Astrocyte (in vitro differentiated cells and primary cell): ENCODE results near the gene SHROOM1. TPM values are rescaled to one million over a fixed set of nuclear protein-coding genes. Genes with fewer than 3 reads are reported as not detected.

Source experiments
- DNase-seq: peaks from one replicate; pipeline ENCODE4 v3.0.0-alpha.2; 2010; ENCODE audit warnings: low read depth
- FAIRE-seq: peaks from 2 replicates; lab custom pipeline; 2011; peaks lifted over from hg19 to GRCh38; lab: Jason Lieb, UNC
- H2AFZ ChIP-seq: 2 replicates; pipeline ENCODE4 v1.6.0; 2012; ENCODE audit warnings: low read depth, low read length, inconsistent platforms
- H3K27ac ChIP-seq: 2 replicates; pipeline ENCODE4 v1.5.1; 2011; ENCODE audit warnings: low read depth, low read length, inconsistent platforms
- H3K27me3 ChIP-seq: 2 replicates; pipeline ENCODE4 v1.6.0; 2011; ENCODE audit warnings: low read length, inconsistent platforms; ENCODE audit not compliant: insufficient read depth
- H3K36me3 ChIP-seq: 2 replicates; pipeline ENCODE4 v1.5.1; 2011; ENCODE audit warnings: low read length, inconsistent platforms; ENCODE audit not compliant: insufficient read depth
- H3K4me1 ChIP-seq: 2 replicates; pipeline ENCODE4 v1.5.1; 2011; ENCODE audit warnings: low read length, inconsistent platforms; ENCODE audit not compliant: insufficient read depth
- H3K4me2 ChIP-seq: 2 replicates; pipeline ENCODE4 v1.6.0; 2012; ENCODE audit warnings: low read length, inconsistent platforms
- H3K4me3 ChIP-seq: 2 replicates; pipeline ENCODE4 v1.5.1; 2011; ENCODE audit warnings: low read depth, mild to moderate bottlenecking, low read length, inconsistent platforms; ENCODE audit not compliant: insufficient read depth
- H3K79me2 ChIP-seq: 2 replicates; pipeline ENCODE4 v1.6.0; 2012; ENCODE audit warnings: mild to moderate bottlenecking, low read length, inconsistent platforms; ENCODE audit not compliant: insufficient read depth
- H3K9ac ChIP-seq: 2 replicates; pipeline ENCODE4 v1.6.0; 2012; ENCODE audit warnings: mild to moderate bottlenecking, low read length, inconsistent platforms
- H3K9me3 ChIP-seq: 2 replicates; pipeline ENCODE4 v1.5.1; 2012; ENCODE audit warnings: low read depth, mild to moderate bottlenecking, low read length, inconsistent platforms; ENCODE audit not compliant: insufficient read depth
- H4K20me1 ChIP-seq: 2 replicates; pipeline ENCODE4 v1.6.0; 2012; ENCODE audit warnings: low read length, inconsistent platforms; ENCODE audit not compliant: insufficient read depth
- H3K27ac Mint-ChIP-seq: one replicate; pipeline ENCODE4 v1.8.0; 2021; ENCODE audit warnings: mild to moderate bottlenecking, mixed read lengths; ENCODE audit not compliant: unreplicated experiment
- H3K27me3 Mint-ChIP-seq: one replicate; pipeline ENCODE4 v1.8.0; 2021; ENCODE audit warnings: low read depth, mixed read lengths; ENCODE audit not compliant: unreplicated experiment
- H3K36me3 Mint-ChIP-seq: one replicate; pipeline ENCODE4 v1.8.0; 2021; ENCODE audit warnings: low read depth, mixed read lengths; ENCODE audit not compliant: unreplicated experiment
- H3K4me1 Mint-ChIP-seq: one replicate; pipeline ENCODE4 v1.8.0; 2021; ENCODE audit warnings: low read depth, mixed read lengths; ENCODE audit not compliant: unreplicated experiment
- H3K4me3 Mint-ChIP-seq: one replicate; pipeline ENCODE4 v1.8.0; 2021; ENCODE audit warnings: mild to moderate bottlenecking, moderate library complexity, mixed read lengths; ENCODE audit not compliant: unreplicated experiment
- H3K9me3 Mint-ChIP-seq: one replicate; pipeline ENCODE4 v1.8.0; 2021; ENCODE audit warnings: mild to moderate bottlenecking, mixed read lengths; ENCODE audit not compliant: unreplicated experiment
- EZH2 ChIP-seq: IDR thresholded peaks from 2 replicates; pipeline ENCODE4 v1.6.1; 2012; ENCODE audit warnings: mild to moderate bottlenecking, low read length, inconsistent platforms; ENCODE audit not compliant: insufficient read depth
- total RNA-seq: library from RNA; stranded (reverse); gene quantifications from 2 replicates; pipeline ENCODE4 v1.2.1, GENCODE V29; 2021
- TF ChIP-seq, protein P1 (sequence below): IDR thresholded peaks from 2 replicates; pipeline ENCODE4 v1.5.1; 2011; ENCODE audit warnings: low read depth, mild to moderate bottlenecking, inconsistent platforms, low read length, moderate library complexity; ENCODE audit not compliant: insufficient read depth

The SHROOM1 gene
- total RNA-seq, 1 donor from 2014 or later: 5.0 TPM

- Histone ChIP-seq H3K27ac (no peak overlapping the region), H3K27me3 (no peaks in the 10 kb centered on the region), H3K9me3 (no peaks in the 10 kb centered on the region), H3K36me3 (no peaks in the 10 kb centered on the region), H3K9ac (no peak overlapping the region), H3K79me2 (no peaks in the 10 kb centered on the region), H4K20me1 (no peaks in the 10 kb centered on the region), H2AFZ (no peak overlapping the region), H3K4me1 (peaks cover 14% of the 10 kb centered on the region), H3K4me3 (no peak overlapping the region), H3K4me2 (no peak overlapping the region)
- DNase-seq (no peak), FAIRE-seq (no peak)
- Mint-ChIP-seq H3K9me3 (peaks cover 2% of the 10 kb centered on the region), H3K36me3 (no peaks in the 10 kb centered on the region), H3K4me1 (peaks cover 11% of the 10 kb centered on the region), H3K4me3 (no peak overlapping the region), H3K27me3 (peaks cover 5% of the 10 kb centered on the region), H3K27ac (no peak overlapping the region)
- TF ChIP-seq, protein P1, sequence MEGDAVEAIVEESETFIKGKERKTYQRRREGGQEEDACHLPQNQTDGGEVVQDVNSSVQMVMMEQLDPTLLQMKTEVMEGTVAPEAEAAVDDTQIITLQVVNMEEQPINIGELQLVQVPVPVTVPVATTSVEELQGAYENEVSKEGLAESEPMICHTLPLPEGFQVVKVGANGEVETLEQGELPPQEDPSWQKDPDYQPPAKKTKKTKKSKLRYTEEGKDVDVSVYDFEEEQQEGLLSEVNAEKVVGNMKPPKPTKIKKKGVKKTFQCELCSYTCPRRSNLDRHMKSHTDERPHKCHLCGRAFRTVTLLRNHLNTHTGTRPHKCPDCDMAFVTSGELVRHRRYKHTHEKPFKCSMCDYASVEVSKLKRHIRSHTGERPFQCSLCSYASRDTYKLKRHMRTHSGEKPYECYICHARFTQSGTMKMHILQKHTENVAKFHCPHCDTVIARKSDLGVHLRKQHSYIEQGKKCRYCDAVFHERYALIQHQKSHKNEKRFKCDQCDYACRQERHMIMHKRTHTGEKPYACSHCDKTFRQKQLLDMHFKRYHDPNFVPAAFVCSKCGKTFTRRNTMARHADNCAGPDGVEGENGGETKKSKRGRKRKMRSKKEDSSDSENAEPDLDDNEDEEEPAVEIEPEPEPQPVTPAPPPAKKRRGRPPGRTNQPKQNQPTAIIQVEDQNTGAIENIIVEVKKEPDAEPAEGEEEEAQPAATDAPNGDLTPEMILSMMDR: no peak
- no peak for TF ChIP-seq EZH2
Measured at GRCh38 chr5:132790201-132790865, 40.1 kb downstream of the SHROOM1 start.

DNA sequence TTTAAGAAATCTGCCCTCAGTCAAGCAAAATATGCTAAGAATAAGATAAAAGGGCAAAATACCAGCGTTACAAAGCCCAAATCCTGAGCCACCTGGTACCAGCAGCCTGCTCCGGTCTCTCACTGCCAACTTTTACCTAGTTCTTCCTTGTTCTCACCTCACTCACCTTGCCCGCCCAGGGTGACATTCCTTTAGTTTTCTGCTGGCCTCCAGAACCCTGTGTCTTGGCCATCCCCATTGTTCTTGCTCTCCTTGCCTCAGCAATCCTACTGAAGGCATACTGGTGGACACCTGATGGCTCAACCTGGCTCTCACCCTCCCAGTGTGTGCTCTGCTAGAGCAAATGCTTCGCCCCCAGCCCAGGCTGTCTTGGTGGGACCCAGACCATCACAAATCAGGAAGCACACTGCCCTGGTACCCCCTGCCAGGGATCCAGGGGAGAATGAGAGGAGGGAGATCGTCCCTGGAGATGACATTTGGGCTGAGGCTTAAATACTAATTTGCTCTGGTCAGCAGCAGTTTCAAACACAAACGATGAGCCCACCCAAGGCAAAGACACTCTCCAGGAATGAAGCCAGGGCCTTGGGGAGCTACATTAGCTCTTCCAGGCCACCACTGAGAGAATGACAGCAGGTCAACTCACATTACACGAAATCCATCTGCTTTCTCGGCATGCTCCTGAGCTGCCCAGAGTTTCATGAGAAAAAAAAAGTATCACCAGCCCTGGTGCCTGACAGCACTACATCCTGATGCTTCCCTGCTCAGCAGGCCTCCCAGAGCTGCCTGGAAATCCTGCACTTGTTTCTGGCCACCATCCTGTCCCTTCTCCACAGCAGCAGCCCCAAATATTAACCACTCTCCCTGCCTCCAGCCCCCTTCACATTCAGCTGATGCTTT, 41.2 kb downstream of the SHROOM1 start:
- H2AFZ ChIP-seq: no peak overlapping the region
- H3K4me3 ChIP-seq: no peak overlapping the region
- no peaks in the 10 kb centered on the region for H3K9me3 ChIP-seq
- no peaks in the 10 kb centered on the region for H3K36me3 ChIP-seq
- no peaks in the 10 kb centered on the region for H3K27me3 ChIP-seq
- no peaks in the 10 kb centered on the region for H3K79me2 ChIP-seq
- TF ChIP-seq, protein P1: no peak
- TF ChIP-seq EZH2: no peak
- Mint-ChIP-seq H3K9me3 (peaks cover 2% of the 10 kb centered on the region), H3K4me3 (no peak overlapping the region), H3K27me3 (peaks cover 5% of the 10 kb centered on the region), H3K4me1 (peaks cover 15% of the 10 kb centered on the region), H3K36me3 (no peaks in the 10 kb centered on the region), H3K27ac (no peak overlapping the region)
- peaks cover 18% of the 10 kb centered on the region for H3K4me1 ChIP-seq
- no peak overlapping the region for H3K9ac ChIP-seq
- H3K4me2 ChIP-seq: no peak overlapping the region
- FAIRE-seq (no peak), DNase-seq (no peak)
- no peaks in the 10 kb centered on the region for H4K20me1 ChIP-seq
- H3K27ac ChIP-seq: no peak overlapping the region
